Ishikawa (cell line): Measurements from ENCODE around the gene SNRNP48.

Experiments
- EGR1 ChIP-seq: IDR thresholded peaks from 2 replicates; pipeline ENCODE4 v1.6.1; 2012
- RAD21 ChIP-seq: IDR thresholded peaks from 2 replicates; pipeline ENCODE4 v1.6.1; 2012; ENCODE audit warnings: low read depth
- REST ChIP-seq: IDR thresholded peaks from 2 replicates; pipeline ENCODE4 v1.6.1; 2012; ENCODE audit warnings: low read depth, mild to moderate bottlenecking
- TAF1 ChIP-seq: IDR thresholded peaks from 2 replicates; pipeline ENCODE4 v1.6.1; 2012; ENCODE audit warnings: low read depth, mild to moderate bottlenecking
- TCF12 ChIP-seq: IDR thresholded peaks from 2 replicates; pipeline ENCODE4 v1.6.1; 2012; ENCODE audit warnings: low read depth
- TEAD4 ChIP-seq: IDR thresholded peaks from 2 replicates; pipeline ENCODE4 v1.6.1; 2012
- YY1 ChIP-seq: IDR thresholded peaks from 2 replicates; pipeline ENCODE4 v1.6.1; 2012; ENCODE audit warnings: low read depth

DNA sequence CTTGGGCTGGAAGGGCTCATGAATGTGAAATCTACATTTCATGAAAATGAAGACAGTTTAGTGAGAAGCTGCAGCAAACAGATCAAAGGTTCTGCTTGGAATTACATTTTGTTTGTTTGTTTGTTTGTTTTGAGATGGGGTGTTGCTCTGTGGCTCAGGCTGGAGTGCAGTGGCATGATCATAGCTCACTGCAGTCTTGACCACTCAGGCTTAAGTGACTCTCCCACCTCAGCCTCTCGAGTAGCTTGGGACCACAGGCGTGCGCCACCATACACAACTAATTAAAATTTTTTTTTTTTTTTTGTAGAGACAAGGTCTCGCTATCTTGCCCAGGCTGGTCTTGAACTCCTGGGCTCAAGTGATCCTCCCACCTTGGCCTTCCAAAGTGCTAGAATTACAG is 42.7 kb upstream of the SNRNP48 start:
- no peak for TF ChIP-seq YY1
- TF ChIP-seq REST, result no peak
- no peak for TF ChIP-seq TCF12
- TF ChIP-seq RAD21, result no peak
- no peak for TF ChIP-seq EGR1
- no peak for TF ChIP-seq TAF1
- TF ChIP-seq TEAD4, result no peak
